Brain microvascular endothelial cell (primary cell): Measurements from ENCODE around the gene PLA2G12B.

Experiments
- DNase-seq: peaks from one replicate; pipeline ENCODE4 v3.0.0-alpha.2; 2020
- H3K27ac ChIP-seq: fragments of 250-450 bp; sonication (Bioruptor Pico); 2 replicates; pipeline ENCODE4 v1.5.1; 2020; ENCODE audit warnings: mild to moderate bottlenecking, moderate library complexity
- H3K27me3 ChIP-seq: fragments of 250-450 bp; sonication (Bioruptor Pico); replicated peaks from 2 replicates; pipeline ENCODE4 v1.5.1; 2020; ENCODE audit warnings: mild to moderate bottlenecking
- H3K36me3 ChIP-seq: fragments of 250-450 bp; sonication (Bioruptor Pico); replicated peaks from 2 replicates; pipeline ENCODE4 v1.5.1; 2020; ENCODE audit warnings: mild to moderate bottlenecking
- H3K4me3 ChIP-seq: 2 replicates; pipeline ENCODE4 v1.5.1; 2011; ENCODE audit warnings: low read depth, mild to moderate bottlenecking, control low read depth, low read length, moderate library complexity
- CTCF ChIP-seq: IDR thresholded peaks from 2 replicates; pipeline ENCODE4 v1.5.1; 2011; ENCODE audit warnings: low read depth, mild to moderate bottlenecking, moderate library complexity, low read length, control low read depth, inconsistent platforms; ENCODE audit errors: missing control alignments
- in situ Hi-C: cut with HindIII; loops from 2 replicates; pipeline ENCODE4 v1.10.0; 2017; ENCODE audit warnings: low sequenced_read_pairs, low pct_ligation_motif_present

The PLA2G12B gene

GRCh38 chr10:72946963-72947362 is 7.6 kb downstream of the PLA2G12B start:
- H3K4me3 ChIP-seq: no peak overlapping the region
- in situ Hi-C loops: no loop called here
- DNase-seq: no peak
- no peak overlapping the region for H3K27ac ChIP-seq
- H3K36me3 ChIP-seq: no peaks in the 10 kb centered on the region
- H3K27me3 ChIP-seq: no peaks in the 10 kb centered on the region
- TF ChIP-seq CTCF: no peak

GRCh38 chr10:72943498-72944234 is 10.9 kb downstream of the PLA2G12B start:
- in situ Hi-C loops: no loop called here
- Histone ChIP-seq H3K4me3 (no peak overlapping the region), H3K27ac (no peak overlapping the region), H3K36me3 (no peaks in the 10 kb centered on the region), H3K27me3 (no peaks in the 10 kb centered on the region)
- no peak for TF ChIP-seq CTCF
- DNase-seq: no peak

GRCh38 chr10:72935361-72935760 is 19.2 kb downstream of the PLA2G12B start:
- Histone ChIP-seq H3K27ac (no peak overlapping the region), H3K36me3 (no peaks in the 10 kb centered on the region), H3K27me3 (no peaks in the 10 kb centered on the region), H3K4me3 (no peak overlapping the region)
- no peak for DNase-seq
- TF ChIP-seq CTCF: no peak
- in situ Hi-C loops: no loop called here

- no peak for TF ChIP-seq CTCF
- Histone ChIP-seq H3K36me3 (no peaks in the 10 kb centered on the region), H3K27me3 (no peaks in the 10 kb centered on the region), H3K4me3 (no peak overlapping the region), H3K27ac (no peak overlapping the region)
- no peak for DNase-seq
- in situ Hi-C loops: no loop called here
These were observed 22.2 kb downstream of the PLA2G12B start for GRCh38 chr10:72932259-72933015.

- no peaks in the 10 kb centered on the region for H3K36me3 ChIP-seq
- TF ChIP-seq CTCF: no peak
- no peak for DNase-seq
- in situ Hi-C loops: no loop called here
- H3K27me3 ChIP-seq: no peaks in the 10 kb centered on the region
- no peak overlapping the region for H3K4me3 ChIP-seq
- no peak overlapping the region for H3K27ac ChIP-seq
These were observed 24.3 kb downstream of the PLA2G12B start for GRCh38 chr10:72930276-72930675.
